GM12875 (cell line): ENCODE results near the gene C3orf22.

Source experiments
- H3K4me3 ChIP-seq: one replicate; pipeline ENCODE4 v1.5.1; 2011; ENCODE audit warnings: low read depth, low read length, control low read depth
- TF ChIP-seq, protein P1 (sequence below): IDR thresholded peaks from 2 replicates; pipeline ENCODE4 v1.5.1; 2011; ENCODE audit warnings: low read depth, mild to moderate bottlenecking, control low read depth, inconsistent platforms, low read length, moderate library complexity, borderline replicate concordance; ENCODE audit not compliant: insufficient read depth

C3orf22 gene

GRCh38 chr3:126546013-126546412, 12.7 kb downstream of the C3orf22 start:
- H3K4me3 ChIP-seq = no peak overlapping the region
- TF ChIP-seq, protein P1, sequence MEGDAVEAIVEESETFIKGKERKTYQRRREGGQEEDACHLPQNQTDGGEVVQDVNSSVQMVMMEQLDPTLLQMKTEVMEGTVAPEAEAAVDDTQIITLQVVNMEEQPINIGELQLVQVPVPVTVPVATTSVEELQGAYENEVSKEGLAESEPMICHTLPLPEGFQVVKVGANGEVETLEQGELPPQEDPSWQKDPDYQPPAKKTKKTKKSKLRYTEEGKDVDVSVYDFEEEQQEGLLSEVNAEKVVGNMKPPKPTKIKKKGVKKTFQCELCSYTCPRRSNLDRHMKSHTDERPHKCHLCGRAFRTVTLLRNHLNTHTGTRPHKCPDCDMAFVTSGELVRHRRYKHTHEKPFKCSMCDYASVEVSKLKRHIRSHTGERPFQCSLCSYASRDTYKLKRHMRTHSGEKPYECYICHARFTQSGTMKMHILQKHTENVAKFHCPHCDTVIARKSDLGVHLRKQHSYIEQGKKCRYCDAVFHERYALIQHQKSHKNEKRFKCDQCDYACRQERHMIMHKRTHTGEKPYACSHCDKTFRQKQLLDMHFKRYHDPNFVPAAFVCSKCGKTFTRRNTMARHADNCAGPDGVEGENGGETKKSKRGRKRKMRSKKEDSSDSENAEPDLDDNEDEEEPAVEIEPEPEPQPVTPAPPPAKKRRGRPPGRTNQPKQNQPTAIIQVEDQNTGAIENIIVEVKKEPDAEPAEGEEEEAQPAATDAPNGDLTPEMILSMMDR = no peak

DNA sequence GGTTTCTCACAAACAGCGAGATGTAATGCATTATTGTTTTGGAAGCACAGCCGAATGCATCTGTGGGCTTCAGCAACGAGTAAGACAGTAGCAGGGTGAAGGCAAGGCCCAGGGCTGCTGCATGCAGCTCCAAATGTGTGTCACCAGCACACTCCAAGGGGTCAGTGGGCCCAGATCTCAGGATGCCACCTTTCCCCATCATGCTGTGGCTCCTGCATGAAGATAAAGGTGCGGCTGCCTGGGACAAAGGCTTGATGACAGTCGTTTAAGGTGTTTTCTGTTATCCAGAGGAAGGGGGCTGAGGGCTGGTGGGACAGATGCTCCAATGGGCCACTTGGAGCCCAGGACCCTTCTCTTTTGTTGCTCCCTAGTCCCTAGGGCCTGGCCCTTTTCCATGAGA, 13.2 kb downstream of the C3orf22 start:
- TF ChIP-seq, protein P1 = no peak
- no peak overlapping the region for H3K4me3 ChIP-seq

GRCh38 chr3:126544596-126545281, 14.0 kb downstream of the C3orf22 start:
- TF ChIP-seq, protein P1 = no peak
- no peak overlapping the region for H3K4me3 ChIP-seq

- H3K4me3 ChIP-seq = no peak overlapping the region
- TF ChIP-seq, protein P1 = no peak
Measured at GRCh38 chr3:126543457-126544061, 15.2 kb downstream of the C3orf22 start.

DNA sequence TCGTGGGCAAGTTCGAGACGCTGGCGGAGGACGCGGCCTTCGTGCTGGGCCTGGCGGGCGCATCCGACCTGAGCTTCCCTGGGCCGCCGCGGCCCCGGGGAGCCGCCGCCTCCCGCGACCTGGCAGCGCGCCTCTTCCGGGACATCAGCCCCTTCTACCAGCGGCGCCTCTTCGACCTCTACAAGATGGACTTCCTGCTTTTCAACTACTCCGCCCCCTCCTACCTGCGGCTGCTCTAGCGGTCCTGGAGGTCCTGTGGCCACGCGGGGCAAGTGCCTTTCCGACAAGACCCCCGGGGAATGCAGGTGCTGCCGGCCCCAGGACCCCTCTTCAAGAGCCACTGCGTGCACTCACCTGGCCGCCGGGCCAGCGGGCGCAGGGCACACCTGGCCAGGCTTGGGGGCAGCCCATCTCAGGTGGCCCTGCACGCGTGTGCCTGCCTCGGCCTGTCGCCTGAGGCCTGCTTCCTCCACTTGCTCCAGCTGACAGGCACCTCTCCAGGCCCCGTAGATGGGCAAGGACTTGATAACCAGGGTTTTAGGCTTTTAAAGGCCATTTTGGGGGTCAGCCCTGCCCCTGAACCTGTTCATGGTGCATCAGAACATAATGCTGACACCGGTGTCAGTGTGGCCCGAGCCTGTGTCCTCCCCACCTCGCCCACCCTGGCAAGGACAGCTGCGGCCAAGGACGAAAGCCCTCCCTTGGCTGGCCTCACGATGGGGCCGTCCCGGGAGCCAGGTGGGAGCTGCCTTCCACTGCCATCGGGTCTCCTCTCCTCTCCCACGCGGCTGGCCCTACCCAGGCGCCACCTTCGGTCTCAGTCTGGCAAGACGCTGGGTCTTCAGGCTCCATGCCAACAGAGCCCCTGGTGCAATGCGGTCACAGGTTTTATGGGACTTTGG, 16.1 kb downstream of the C3orf22 start:
- TF ChIP-seq, protein P1 = no peak
- no peak overlapping the region for H3K4me3 ChIP-seq

- TF ChIP-seq, protein P1 = no peak
Measured at GRCh38 chr3:126541628-126542339, 16.9 kb downstream of the C3orf22 start.

More at GRCh38 chr3:126541628-126542339, 16.9 kb downstream of the C3orf22 start:
- no peak overlapping the region for H3K4me3 ChIP-seq
